GM23248 (cell line): Measurements from ENCODE around the gene SUPT20H. TPM values are rescaled to one million over a fixed set of nuclear protein-coding genes. Genes with fewer than 3 reads are reported as not detected.

Source experiments
- DNase-seq: peaks from one replicate; pipeline ENCODE4 v3.0.0-alpha.2; 2015
- H2AFZ ChIP-seq: fragments of 200-600 bp; sonication (generic); 2 replicates; pipeline ENCODE4 v1.6.1; 2016; ENCODE audit warnings: antibody characterized with exemption
- H3F3A ChIP-seq: fragments of 200-600 bp; sonication (generic); 2 replicates; pipeline ENCODE4 v1.6.1; 2016; ENCODE audit warnings: mild to moderate bottlenecking, antibody characterized with exemption, mixed run types; ENCODE audit not compliant: insufficient read depth
- H3K27ac ChIP-seq: fragments of 200-600 bp; sonication (generic); 2 replicates; pipeline ENCODE4 v1.5.1; 2016; ENCODE audit warnings: mild to moderate bottlenecking
- H3K27me3 ChIP-seq: fragments of 200-600 bp; sonication (generic); replicated peaks from 2 replicates; pipeline ENCODE4 v1.6.1; 2016; ENCODE audit warnings: mild to moderate bottlenecking; ENCODE audit not compliant: insufficient read depth
- H3K36me3 ChIP-seq: fragments of 200-600 bp; sonication (generic); 2 replicates; pipeline ENCODE4 v1.6.1; 2016; ENCODE audit warnings: low read depth, mild to moderate bottlenecking
- H3K4me1 ChIP-seq: fragments of 200-600 bp; sonication (generic); 2 replicates; pipeline ENCODE4 v1.6.1; 2016; ENCODE audit warnings: mild to moderate bottlenecking; ENCODE audit not compliant: insufficient read depth
- H3K4me2 ChIP-seq: fragments of 200-600 bp; sonication (generic); one replicate; pipeline ENCODE4 v1.6.1; 2016; ENCODE audit warnings: mild to moderate bottlenecking; ENCODE audit not compliant: unreplicated experiment
- H3K4me3 ChIP-seq: fragments of 200-600 bp; sonication (generic); 2 replicates; pipeline ENCODE4 v1.5.1; 2016; ENCODE audit warnings: mild to moderate bottlenecking
- H3K79me2 ChIP-seq: fragments of 200-600 bp; sonication (generic); 2 replicates; pipeline ENCODE4 v1.6.1; 2016; ENCODE audit warnings: mild to moderate bottlenecking; ENCODE audit not compliant: insufficient read depth
- H3K9ac ChIP-seq: fragments of 200-600 bp; sonication (generic); 2 replicates; pipeline ENCODE4 v1.6.1; 2016; ENCODE audit warnings: mild to moderate bottlenecking
- H3K9me2 ChIP-seq: fragments of 200-600 bp; sonication (generic); 2 replicates; pipeline ENCODE4 v1.6.1; 2016; ENCODE audit warnings: mixed run types, mild to moderate bottlenecking, moderate library complexity; ENCODE audit not compliant: insufficient read depth
- H3K9me3 ChIP-seq: fragments of 200-600 bp; sonication (generic); one replicate; pipeline ENCODE4 v1.6.1; 2017; ENCODE audit warnings: low read depth
- H4K20me1 ChIP-seq: fragments of 200-600 bp; sonication (generic); 2 replicates; pipeline ENCODE4 v1.6.0; 2016; ENCODE audit not compliant: insufficient read depth
- EZH2 ChIP-seq: fragments of 200-600 bp; sonication (generic); IDR thresholded peaks from 2 replicates; pipeline ENCODE4 v1.6.1; 2018; ENCODE audit warnings: antibody characterized with exemption, mild to moderate bottlenecking; ENCODE audit not compliant: insufficient read depth, poor library complexity, severe bottlenecking
- EZH2phosphoT487 ChIP-seq: fragments of 200-600 bp; sonication (generic); IDR thresholded peaks from 2 replicates; pipeline ENCODE4 v1.6.1; 2018; ENCODE audit warnings: antibody characterized with exemption, moderate library complexity, mild to moderate bottlenecking, low read depth; ENCODE audit not compliant: insufficient read depth
- WGBS, 2 experiments: methylation state at CpG; one replicate each; pipeline ENCODE4 v1.1.6; 2015 to 2017; ENCODE audit warnings: low lambda C conversion rate in 2 of 2, low coverage in 1 of 2; ENCODE audit errors: missing lambda C conversion rate in 2 of 2; 5-methylcytosine and 5-hydroxymethylcytosine counted together
- in situ Hi-C: fragments of 300-500 bp; cut with MboI; formaldehyde crosslinking; loops from 2 replicates; pipeline ENCODE4 v1.15.0; 2020
- polyA plus RNA-seq: library from polyadenylated mRNA; unstranded; fragments of >200 nt; fragmentation: Nextera tagmentation; extraction: Ambion mirVana; gene quantifications from 2 replicates; pipeline ENCODE4 v1.2.1, GENCODE V29; 2016
- total RNA-seq: library from RNA; depleted of rRNA; stranded (reverse); fragments of >200 nt; shearing (Covaris generic); gene quantifications from 2 replicates; pipeline ENCODE4 v1.2.3, GENCODE V29; 2014

SUPT20H gene
- total and polyA plus RNA-seq, 2 experiments from 2014 or later = 28.6 to 45.1 TPM

DNA sequence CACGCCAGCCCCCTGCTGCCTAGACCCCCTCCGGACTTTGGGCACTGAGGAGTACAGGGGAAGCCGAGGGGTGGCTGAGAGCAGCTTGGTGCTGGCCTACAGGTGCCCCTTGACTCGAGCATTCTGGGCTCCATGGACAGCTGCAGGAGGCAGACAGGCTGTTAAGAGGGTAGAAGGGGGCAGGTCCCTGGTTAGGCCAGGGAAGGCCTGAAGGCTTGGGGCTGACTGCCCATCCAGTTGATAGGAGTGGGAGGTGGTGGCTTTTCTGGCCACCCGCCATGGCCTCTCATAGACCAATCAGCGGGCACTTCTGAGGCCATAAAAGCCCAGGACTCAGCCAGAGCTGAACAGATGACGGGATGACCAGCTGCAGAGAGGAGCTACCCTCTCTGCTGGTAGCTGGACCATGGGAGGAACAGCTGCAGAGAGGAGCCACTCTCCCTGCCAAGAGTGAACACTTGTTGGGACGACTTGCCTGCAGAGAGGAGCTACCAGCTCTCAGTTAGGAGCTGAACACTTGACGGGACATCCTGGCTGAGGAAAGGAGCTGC, 10.7 kb upstream of the SUPT20H start:
- H3K27me3 ChIP-seq = no peaks in the 10 kb centered on the region
- H3K36me3 ChIP-seq = no peaks in the 10 kb centered on the region
- no peaks in the 10 kb centered on the region for H3K9me3 ChIP-seq
- no peak for TF ChIP-seq EZH2
- TF ChIP-seq EZH2phosphoT487 = no peak
- no peak overlapping the region for H3K9ac ChIP-seq
- H4K20me1 ChIP-seq = no peaks in the 10 kb centered on the region
- H3K4me1 ChIP-seq = no peaks in the 10 kb centered on the region
- H3K9me2 ChIP-seq = no peaks in the 10 kb centered on the region
- no peak overlapping the region for H2AFZ ChIP-seq
- in situ Hi-C loops = no loop called here
- WGBS, 2 experiments = 80 to 81% methylated on average over 9 of the region's 9 CpGs
- H3K4me2 ChIP-seq = no peak overlapping the region
- H3K79me2 ChIP-seq = no peaks in the 10 kb centered on the region
- no peak for DNase-seq
- no peaks in the 10 kb centered on the region for H3F3A ChIP-seq
- no peak overlapping the region for H3K27ac ChIP-seq
- no peak overlapping the region for H3K4me3 ChIP-seq

DNA sequence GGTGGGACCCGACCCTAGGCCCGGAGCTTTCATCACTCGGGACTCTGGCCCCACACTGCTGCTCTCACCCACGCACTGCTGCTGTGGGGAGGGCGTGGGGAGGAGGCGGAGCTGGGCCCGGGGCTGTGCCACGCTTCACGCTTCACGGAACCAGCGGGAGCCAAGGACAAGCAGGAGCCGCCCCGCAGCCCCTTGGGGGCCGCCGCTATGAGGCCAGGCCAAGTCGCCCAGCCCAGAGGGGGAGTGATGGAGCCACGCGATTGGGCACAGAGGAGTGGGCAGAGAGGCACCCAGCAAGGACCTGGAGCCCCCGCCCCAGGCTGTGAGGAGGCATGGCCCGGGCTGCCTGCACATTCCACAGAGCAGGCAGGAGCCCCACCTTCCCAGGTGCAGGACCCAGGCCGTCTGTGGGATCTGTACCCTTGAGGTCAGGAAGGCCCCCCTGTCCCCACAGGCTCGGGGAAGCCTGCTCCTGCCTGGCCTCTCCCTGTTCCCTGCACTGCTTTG, 10.2 kb upstream of the SUPT20H start:
- H3F3A ChIP-seq = no peaks in the 10 kb centered on the region
- no peaks in the 10 kb centered on the region for H3K36me3 ChIP-seq
- no peaks in the 10 kb centered on the region for H4K20me1 ChIP-seq
- 68 to 85% methylated on average over 11 to 21 of the region's 22 CpGs for WGBS, 2 experiments
- no peaks in the 10 kb centered on the region for H3K9me2 ChIP-seq
- in situ Hi-C loops = no loop called here
- H3K27ac ChIP-seq = no peak overlapping the region
- no peak for DNase-seq
- H3K4me1 ChIP-seq = no peaks in the 10 kb centered on the region
- no peaks in the 10 kb centered on the region for H3K27me3 ChIP-seq
- H3K4me3 ChIP-seq = no peak overlapping the region
- no peak overlapping the region for H2AFZ ChIP-seq
- no peaks in the 10 kb centered on the region for H3K9me3 ChIP-seq
- no peaks in the 10 kb centered on the region for H3K79me2 ChIP-seq
- no peak overlapping the region for H3K9ac ChIP-seq
- H3K4me2 ChIP-seq = no peak overlapping the region
- TF ChIP-seq EZH2 (no peak), EZH2phosphoT487 (no peak)

DNA sequence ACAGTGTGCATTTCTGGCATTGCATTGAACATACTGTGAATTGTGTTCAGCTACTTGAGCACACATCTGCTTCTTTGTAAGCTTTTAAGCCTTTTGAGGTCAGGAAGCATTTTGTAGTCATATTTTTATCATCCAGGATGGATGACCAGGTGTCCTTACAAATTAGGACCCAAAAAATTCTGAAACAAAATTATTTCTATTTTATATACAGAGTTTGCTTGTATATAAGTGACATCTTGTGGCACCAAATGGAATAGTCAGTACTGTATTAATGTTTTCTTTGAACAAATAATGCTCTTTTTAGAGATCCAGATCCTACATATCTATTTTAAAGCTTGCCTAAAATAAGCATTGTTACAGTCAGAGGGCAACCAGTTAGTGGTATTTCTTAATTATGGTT, 9.5 kb upstream of the SUPT20H start:
- Histone ChIP-seq H3K4me3 (no peak overlapping the region), H3K4me1 (no peaks in the 10 kb centered on the region), H3F3A (no peaks in the 10 kb centered on the region), H2AFZ (no peak overlapping the region), H3K36me3 (no peaks in the 10 kb centered on the region), H3K4me2 (no peak overlapping the region), H3K27me3 (no peaks in the 10 kb centered on the region), H3K79me2 (no peaks in the 10 kb centered on the region), H3K9me2 (no peaks in the 10 kb centered on the region), H3K27ac (no peak overlapping the region), H3K9me3 (no peaks in the 10 kb centered on the region), H4K20me1 (no peaks in the 10 kb centered on the region), H3K9ac (no peak overlapping the region)
- peak; percentile 44 for DNase-seq
- TF ChIP-seq EZH2phosphoT487 (no peak), EZH2 (no peak)
- in situ Hi-C loops = no loop called here

DNA sequence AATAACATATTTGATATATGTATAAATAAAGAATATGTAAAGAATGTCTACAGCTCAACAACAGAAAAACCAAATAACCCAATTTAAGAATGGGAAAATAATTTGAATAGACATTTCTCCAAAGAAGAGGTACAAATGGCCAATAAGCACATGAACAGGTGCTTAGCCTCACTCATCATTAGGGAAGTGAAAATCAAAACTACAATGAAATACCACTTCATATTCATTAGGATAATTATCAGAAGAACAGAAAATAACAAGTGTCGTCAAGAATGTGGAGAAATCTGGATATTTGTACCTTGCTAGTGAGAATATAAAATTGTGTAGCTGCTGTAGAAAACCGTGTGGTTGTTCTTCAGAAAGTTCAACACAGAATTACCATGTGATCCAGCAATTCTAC, 8.4 kb upstream of the SUPT20H start:
- no peak for DNase-seq
- in situ Hi-C loops = no loop called here
- H3K27me3 ChIP-seq = no peaks in the 10 kb centered on the region
- H3K79me2 ChIP-seq = no peaks in the 10 kb centered on the region
- H3K4me2 ChIP-seq = no peak overlapping the region
- H3K4me1 ChIP-seq = no peaks in the 10 kb centered on the region
- H4K20me1 ChIP-seq = no peaks in the 10 kb centered on the region
- H3K4me3 ChIP-seq = no peak overlapping the region
- no peaks in the 10 kb centered on the region for H3K9me2 ChIP-seq
- no peaks in the 10 kb centered on the region for H3K9me3 ChIP-seq
- TF ChIP-seq EZH2 (no peak), EZH2phosphoT487 (no peak)
- H3K27ac ChIP-seq = no peak overlapping the region
- 79 to 82% methylated on average over 2 of the region's 2 CpGs for WGBS, 2 experiments
- no peaks in the 10 kb centered on the region for H3K36me3 ChIP-seq
- H3K9ac ChIP-seq = no peak overlapping the region
- no peak overlapping the region for H2AFZ ChIP-seq
- no peaks in the 10 kb centered on the region for H3F3A ChIP-seq

DNA sequence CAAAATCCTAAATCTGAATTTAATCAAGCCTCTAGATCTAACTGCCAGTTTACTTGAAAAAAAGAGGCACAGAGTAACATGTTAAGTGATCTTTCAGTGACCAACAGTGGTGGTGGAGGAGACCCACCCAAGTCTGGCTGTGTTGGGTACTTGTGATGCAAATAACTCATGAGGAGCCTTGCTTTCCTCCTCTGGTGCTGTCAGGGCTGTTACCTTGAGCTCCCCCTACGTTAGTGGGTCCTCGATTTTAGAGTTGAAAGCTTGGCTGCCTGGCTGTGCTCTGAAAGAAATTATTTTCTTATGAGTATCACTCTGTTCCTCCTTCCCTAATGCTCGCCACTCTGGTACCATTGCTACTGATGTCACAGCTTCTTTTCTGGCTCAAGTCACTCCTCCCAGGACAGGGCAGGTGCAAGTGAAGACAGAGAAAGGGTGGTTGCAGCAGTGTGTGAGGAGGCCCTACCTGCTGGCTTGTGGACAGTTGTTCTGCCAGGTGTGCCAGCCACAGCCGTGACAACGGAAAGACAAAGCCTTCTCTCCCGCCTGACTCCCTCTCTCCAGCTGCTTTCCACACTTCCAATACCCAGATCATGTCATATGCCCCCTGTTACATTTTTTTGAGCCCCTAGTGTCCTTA, 6.5 kb upstream of the SUPT20H start:
- H3K4me3 ChIP-seq = no peak overlapping the region
- TF ChIP-seq EZH2phosphoT487 (no peak), EZH2 (no peak)
- no peaks in the 10 kb centered on the region for H3F3A ChIP-seq
- no peaks in the 10 kb centered on the region for H3K9me3 ChIP-seq
- H3K27ac ChIP-seq = no peak overlapping the region
- no peak overlapping the region for H2AFZ ChIP-seq
- in situ Hi-C loops = no loop called here
- H4K20me1 ChIP-seq = no peaks in the 10 kb centered on the region
- no peak overlapping the region for H3K4me2 ChIP-seq
- H3K9ac ChIP-seq = no peak overlapping the region
- no peaks in the 10 kb centered on the region for H3K79me2 ChIP-seq
- no peaks in the 10 kb centered on the region for H3K4me1 ChIP-seq
- WGBS, 2 experiments = 79 to 81% methylated on average over 6 of the region's 6 CpGs
- no peak for DNase-seq
- no peaks in the 10 kb centered on the region for H3K9me2 ChIP-seq
- no peaks in the 10 kb centered on the region for H3K27me3 ChIP-seq
- no peaks in the 10 kb centered on the region for H3K36me3 ChIP-seq
